Caco-2 (cell line): Measurements from ENCODE around the gene INO80B. TPM values are rescaled to one million over a fixed set of nuclear protein-coding genes. Genes with fewer than 3 reads are reported as not detected.

Source experiments
- BruUV-seq: library from RNA; stranded (reverse); fragments of 400-500 nt; replicated peaks from 2 replicates; lab custom pipeline; 2021; lab: Mats Ljungman, UMichigan
- CTCF ChIA-PET: fragments of 300-600 bp; sonication (Branson Sonifier 250); formaldehyde crosslinking; loops from one replicate; lab custom pipeline; 2022; ENCODE audit warnings: antibody characterized with exemption; lab: Charles Lee
- POLR2A ChIA-PET: fragments of 300-600 bp; sonication (Branson Sonifier 250); formaldehyde crosslinking; loops from one replicate; lab custom pipeline; 2022; ENCODE audit warnings: antibody characterized with exemption; lab: Charles Lee
- DNase-seq, 2 experiments: peaks; one replicate each; pipeline versions ENCODE4 v3.0.0 to v3.0.0-alpha.2; 2020 to 2022
- H3K27me3 ChIP-seq: replicated peaks from 2 replicates; pipeline ENCODE4 v1.6.0; 2011; ENCODE audit warnings: low read length; ENCODE audit not compliant: control insufficient read depth, insufficient read depth
- H3K36me3 ChIP-seq: 2 replicates; pipeline ENCODE4 v1.5.1; 2011; ENCODE audit warnings: low read length; ENCODE audit not compliant: control insufficient read depth, insufficient read depth
- H3K4me1 ChIP-seq: fragments of 250-450 bp; sonication (Bioruptor Pico); 2 replicates; pipeline ENCODE4 v1.5.1; 2020; ENCODE audit warnings: mild to moderate bottlenecking
- H3K4me3 ChIP-seq: 2 replicates; pipeline ENCODE4 v1.5.1; 2011; ENCODE audit warnings: low read depth, mild to moderate bottlenecking, control low read depth, low read length
- H3K9me3 ChIP-seq: fragments of 250-450 bp; sonication (Bioruptor Pico); 2 replicates; pipeline ENCODE4 v1.5.1; 2020; ENCODE audit warnings: mild to moderate bottlenecking, moderate library complexity
- H3K27ac Mint-ChIP-seq: one replicate; pipeline ENCODE4 v1.8.0; 2022; ENCODE audit warnings: mixed read lengths; ENCODE audit not compliant: unreplicated experiment
- H3K27me3 Mint-ChIP-seq: one replicate; pipeline ENCODE4 v1.8.0; 2022; ENCODE audit warnings: mixed read lengths; ENCODE audit not compliant: insufficient read depth, unreplicated experiment
- H3K36me3 Mint-ChIP-seq: one replicate; pipeline ENCODE4 v1.8.0; 2022; ENCODE audit warnings: mild to moderate bottlenecking, mixed read lengths; ENCODE audit not compliant: insufficient read depth, unreplicated experiment
- H3K4me1 Mint-ChIP-seq: one replicate; pipeline ENCODE4 v1.8.0; 2022; ENCODE audit warnings: low read depth, mixed read lengths; ENCODE audit not compliant: unreplicated experiment
- H3K4me3 Mint-ChIP-seq: one replicate; pipeline ENCODE4 v1.8.0; 2022; ENCODE audit warnings: mild to moderate bottlenecking, moderate library complexity, mixed read lengths; ENCODE audit not compliant: unreplicated experiment
- H3K9me3 Mint-ChIP-seq: one replicate; pipeline ENCODE4 v1.8.0; 2022; ENCODE audit warnings: mixed read lengths; ENCODE audit not compliant: unreplicated experiment
- CTCF ChIP-seq, 2 experiments: fragments of 200-600 bp in 1 of 2; IDR thresholded peaks; 1 replicate in 1 of 2; 2 replicates in 1 of 2; pipeline versions ENCODE4 v1.5.1 to v1.8.0; 2011 to 2022; ENCODE audit warnings: antibody characterized with exemption in 1 of 2, control low read depth in 1 of 2, inconsistent platforms in 1 of 2, low read depth in 1 of 2, low read length in 1 of 2, mild to moderate bottlenecking in 1 of 2, moderate library complexity in 1 of 2; ENCODE audit not compliant: insufficient read depth in 1 of 2, severe bottlenecking in 1 of 2, unreplicated experiment in 1 of 2
- intact Hi-C: fragments of 100-400 bp; cut with micrococcal nuclease; formaldehyde crosslinking; loops from one replicate; pipeline ENCODE4 v1.10.0; 2022; ENCODE audit not compliant: unreplicated experiment
- total RNA-seq: library from RNA; stranded (reverse); gene quantifications from 2 replicates; pipeline ENCODE4 v1.2.3, GENCODE V29; 2022

Gene INO80B
- total RNA-seq, 1 experiment from 2014 or later, result 25.2 TPM

- Histone ChIP-seq H3K9me3 (no peaks in the 10 kb centered on the region), H3K27me3 (no peaks in the 10 kb centered on the region), H3K36me3 (0 out of 2 replicates have a peak, but pooled peaks cover 2% of the 10 kb centered on the region), H3K4me1 (peaks cover 61% of the 10 kb centered on the region), H3K4me3 (peak overlapping the region; percentile 75)
- ChIA-PET POLR2A (interaction anchor here (1.0 to 5.2 kb wide), 5 partner anchors 13 to 31 kb away, joined by 3 to 17 read pairs (median 4); partner anchors contain the start of gene DQX1), CTCF (interaction anchor here (0.6 to 2.9 kb wide), 3 partner anchors 13 to 49 kb away, joined by 3 to 9 read pairs (median 8); partner anchors contain the start of genes CCDC142 and TTC31)
- no peaks in the 10 kb centered on the region for H3K27me3 Mint-ChIP-seq
- H3K9me3 Mint-ChIP-seq, result no peaks in the 10 kb centered on the region
- TSS peak; percentile 9 for BruUV-seq
- peak overlapping the region; percentile 94 for H3K4me3 Mint-ChIP-seq
- peaks cover 53% of the 10 kb centered on the region for H3K36me3 Mint-ChIP-seq
- intact Hi-C loops, result loop anchor here (1.0 kb wide), 1 partner anchor 13 kb away; no protein-coding TSS in a partner anchor
- TF ChIP-seq CTCF (IDR thresholded peaks at IDR 0.05; ENCODE audit: insufficient read depth in 1 of 2, low read depth in 1 of 2, low read length in 1 of 2, severe bottlenecking in 1 of 2, unreplicated experiment in 1 of 2), result no peak
- H3K27ac Mint-ChIP-seq, result peak overlapping the region; percentile 87
- peaks cover 33% of the 10 kb centered on the region for H3K4me1 Mint-ChIP-seq
- DNase-seq, result peak; percentile 72 to 81
These were observed 47.3 kb downstream of the INO80B start for GRCh38 chr2:74502147-74502719.

GRCh38 chr2:74502720-74503505 lies 48.0 kb downstream of the INO80B start:
- no TSS peak for BruUV-seq
- Mint-ChIP-seq H3K27ac (peak overlapping the region; percentile 87), H3K9me3 (no peaks in the 10 kb centered on the region), H3K4me1 (peaks cover 33% of the 10 kb centered on the region), H3K36me3 (peaks cover 58% of the 10 kb centered on the region), H3K27me3 (no peaks in the 10 kb centered on the region), H3K4me3 (peak overlapping the region; percentile 94)
- POLR2A ChIA-PET, result interaction anchor here (1.0 to 5.2 kb wide), 6 partner anchors 14 to 63 kb away, joined by 3 to 17 read pairs (median 4); partner anchors contain the start of gene DQX1
- intact Hi-C loops, result loop anchor here (1.0 kb wide), 3 partner anchors 14 to 84 kb away; partner anchors contain the start of gene TTC31
- TF ChIP-seq CTCF (IDR thresholded peaks at IDR 0.05; ENCODE audit: insufficient read depth in 1 of 2, low read depth in 1 of 2, low read length in 1 of 2, severe bottlenecking in 1 of 2, unreplicated experiment in 1 of 2), result peak; percentile 16 to 67
- DNase-seq, result peak; percentile 83 to 85
- peak overlapping the region; percentile 75 for H3K4me3 ChIP-seq
- 0 out of 2 replicates have a peak, but pooled peaks cover 2% of the 10 kb centered on the region for H3K36me3 ChIP-seq
- peaks cover 55% of the 10 kb centered on the region for H3K4me1 ChIP-seq
- H3K27me3 ChIP-seq, result no peaks in the 10 kb centered on the region
- CTCF ChIA-PET, result interaction anchor here (0.6 to 2.9 kb wide), 6 partner anchors 13 to 45 kb away, joined by 3 to 9 read pairs (median 6); partner anchors contain the start of genes CCDC142, MRPL53, TTC31 and WBP1
- no peaks in the 10 kb centered on the region for H3K9me3 ChIP-seq
